ENCODE measurements around the gene WRAP73. TPM values are rescaled to one million over a fixed set of nuclear protein-coding genes. Genes with fewer than 3 reads are reported as not detected.

Gene WRAP73
- total RNA-seq, 1 experiment from 2014 or later: 57.2 TPM

- no peaks in the 10 kb centered on the region for H3K9me2 ChIP-seq (replicated peaks; ENCODE audit: low read length)
- no peak overlapping the region for H3K9ac ChIP-seq (ENCODE audit: low read length)
- H3K4me2 ChIP-seq (ENCODE audit: low read length): no peak overlapping the region
- no peak overlapping the region for H2AFZ ChIP-seq (ENCODE audit: low read length)
- intact Hi-C loops (cut with micrococcal nuclease): no loop called here
- BruUV-seq (replicated peaks): no TSS peak
- H3K79me2 ChIP-seq (ENCODE audit: low read length): no peaks in the 10 kb centered on the region
- no peaks in the 10 kb centered on the region for H3K27me3 ChIP-seq (ENCODE audit: low read length)
- CTCF ChIA-PET: no interaction called here
- DNase-seq: no peak
- H3K4me3 ChIP-seq (ENCODE audit: low read length): no peak overlapping the region
- TF ChIP-seq EZH2phosphoT487 (IDR thresholded peaks at IDR 0.05; ENCODE audit: borderline replicate concordance, low read length) (no peak), EZH2 (IDR thresholded peaks at IDR 0.05; ENCODE audit: low read length, unreplicated experiment) (no peak)
- TF ChIP-seq, protein P1, sequence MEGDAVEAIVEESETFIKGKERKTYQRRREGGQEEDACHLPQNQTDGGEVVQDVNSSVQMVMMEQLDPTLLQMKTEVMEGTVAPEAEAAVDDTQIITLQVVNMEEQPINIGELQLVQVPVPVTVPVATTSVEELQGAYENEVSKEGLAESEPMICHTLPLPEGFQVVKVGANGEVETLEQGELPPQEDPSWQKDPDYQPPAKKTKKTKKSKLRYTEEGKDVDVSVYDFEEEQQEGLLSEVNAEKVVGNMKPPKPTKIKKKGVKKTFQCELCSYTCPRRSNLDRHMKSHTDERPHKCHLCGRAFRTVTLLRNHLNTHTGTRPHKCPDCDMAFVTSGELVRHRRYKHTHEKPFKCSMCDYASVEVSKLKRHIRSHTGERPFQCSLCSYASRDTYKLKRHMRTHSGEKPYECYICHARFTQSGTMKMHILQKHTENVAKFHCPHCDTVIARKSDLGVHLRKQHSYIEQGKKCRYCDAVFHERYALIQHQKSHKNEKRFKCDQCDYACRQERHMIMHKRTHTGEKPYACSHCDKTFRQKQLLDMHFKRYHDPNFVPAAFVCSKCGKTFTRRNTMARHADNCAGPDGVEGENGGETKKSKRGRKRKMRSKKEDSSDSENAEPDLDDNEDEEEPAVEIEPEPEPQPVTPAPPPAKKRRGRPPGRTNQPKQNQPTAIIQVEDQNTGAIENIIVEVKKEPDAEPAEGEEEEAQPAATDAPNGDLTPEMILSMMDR (conservative IDR thresholded peaks at IDR 0.05; ENCODE audit: low read depth, low read length): no peak
- no peaks in the 10 kb centered on the region for H3F3A ChIP-seq (ENCODE audit: low read length, unreplicated experiment)
- H3K9me3 ChIP-seq (ENCODE audit: low read length): 0 out of 2 replicates have a peak, but pooled peaks cover 6% of the 10 kb centered on the region
- no peaks in the 10 kb centered on the region for H4K20me1 ChIP-seq (ENCODE audit: low read length)
- no peak overlapping the region for H3K27ac ChIP-seq (ENCODE audit: low read length)
- no peak for ATAC-seq
- H3K36me3 ChIP-seq (ENCODE audit: low read depth, low read length): no peaks in the 10 kb centered on the region
- no peaks in the 10 kb centered on the region for H3K4me1 ChIP-seq (ENCODE audit: insufficient read depth, low read length)
- POLR2A ChIA-PET (ENCODE audit: unreplicated experiment): no interaction called here
Measured at GRCh38 chr1:3601743-3602142, 48.2 kb downstream of the WRAP73 start.

DNA sequence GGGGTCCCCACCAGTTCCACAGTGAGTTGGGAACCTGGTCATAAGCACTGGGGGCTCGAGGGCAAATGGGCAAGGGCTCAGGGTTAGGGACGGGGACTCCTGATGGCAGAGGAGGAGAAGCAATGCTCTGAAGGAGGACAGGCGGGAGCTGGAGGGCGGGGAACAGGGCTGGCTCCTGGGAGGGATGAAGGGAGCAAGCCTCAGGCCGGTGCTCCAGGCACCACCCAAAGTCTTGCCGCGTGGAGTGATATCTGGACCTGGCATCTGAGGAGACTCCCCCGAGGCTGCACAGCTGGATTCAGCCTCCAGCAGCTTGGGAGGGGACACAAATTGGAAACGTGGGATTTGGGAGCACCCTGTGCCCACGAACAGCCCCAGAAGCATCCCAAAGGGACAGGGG is 49.5 kb downstream of the WRAP73 start:
- no peak overlapping the region for H3K4me3 ChIP-seq (ENCODE audit: low read length)
- ATAC-seq (no peak), DNase-seq (no peak)
- TF ChIP-seq EZH2phosphoT487 (IDR thresholded peaks at IDR 0.05; ENCODE audit: borderline replicate concordance, low read length) (no peak), EZH2 (IDR thresholded peaks at IDR 0.05; ENCODE audit: low read length, unreplicated experiment) (no peak)
- TF ChIP-seq, protein P1 (conservative IDR thresholded peaks at IDR 0.05; ENCODE audit: low read depth, low read length): no peak
- no peaks in the 10 kb centered on the region for H3K9me2 ChIP-seq (replicated peaks; ENCODE audit: low read length)
- 0 out of 2 replicates have a peak, but pooled peaks cover 5% of the 10 kb centered on the region for H3K9me3 ChIP-seq (ENCODE audit: low read length)
- POLR2A ChIA-PET (ENCODE audit: unreplicated experiment): no interaction called here
- no peaks in the 10 kb centered on the region for H3F3A ChIP-seq (ENCODE audit: low read length, unreplicated experiment)
- no peaks in the 10 kb centered on the region for H3K36me3 ChIP-seq (ENCODE audit: low read depth, low read length)
- CTCF ChIA-PET: no interaction called here
- intact Hi-C loops (cut with micrococcal nuclease): no loop called here
- no peak overlapping the region for H3K9ac ChIP-seq (ENCODE audit: low read length)
- H2AFZ ChIP-seq (ENCODE audit: low read length): no peak overlapping the region
- no peak overlapping the region for H3K4me2 ChIP-seq (ENCODE audit: low read length)
- H3K27ac ChIP-seq (ENCODE audit: low read length): no peak overlapping the region
- H3K27me3 ChIP-seq (ENCODE audit: low read length): no peaks in the 10 kb centered on the region
- H3K4me1 ChIP-seq (ENCODE audit: insufficient read depth, low read length): no peaks in the 10 kb centered on the region
- no peaks in the 10 kb centered on the region for H3K79me2 ChIP-seq (ENCODE audit: low read length)
- H4K20me1 ChIP-seq (ENCODE audit: low read length): no peaks in the 10 kb centered on the region
- BruUV-seq (replicated peaks): no TSS peak

GRCh38 chr1:3599816-3600215 is 50.1 kb downstream of the WRAP73 start:
- Histone ChIP-seq H3K9me3 (ENCODE audit: low read length) (no peaks in the 10 kb centered on the region), H3K9me2 (replicated peaks; ENCODE audit: low read length) (no peaks in the 10 kb centered on the region), H3K79me2 (ENCODE audit: low read length) (no peaks in the 10 kb centered on the region), H3K27me3 (ENCODE audit: low read length) (no peaks in the 10 kb centered on the region), H2AFZ (ENCODE audit: low read length) (no peak overlapping the region), H3K36me3 (ENCODE audit: low read depth, low read length) (no peaks in the 10 kb centered on the region), H4K20me1 (ENCODE audit: low read length) (no peaks in the 10 kb centered on the region), H3K9ac (ENCODE audit: low read length) (no peak overlapping the region), H3K4me2 (ENCODE audit: low read length) (no peak overlapping the region), H3K4me3 (ENCODE audit: low read length) (no peak overlapping the region), H3F3A (ENCODE audit: low read length, unreplicated experiment) (no peaks in the 10 kb centered on the region), H3K27ac (ENCODE audit: low read length) (no peak overlapping the region), H3K4me1 (ENCODE audit: insufficient read depth, low read length) (no peaks in the 10 kb centered on the region)
- ATAC-seq (peak; percentile 10; the same call in 1 of the 2 replicates), DNase-seq (no peak)
- TF ChIP-seq, protein P1 (conservative IDR thresholded peaks at IDR 0.05; ENCODE audit: low read depth, low read length): no peak
- no peak for TF ChIP-seq EZH2phosphoT487 (IDR thresholded peaks at IDR 0.05; ENCODE audit: borderline replicate concordance, low read length)
- ChIA-PET POLR2A (ENCODE audit: unreplicated experiment) (no interaction called here), CTCF (interaction anchor here (0.9 kb wide), 1 partner anchor 11 kb away, joined by 3 read pairs; no protein-coding TSS in a partner anchor)
- no TSS peak for BruUV-seq (replicated peaks)
- intact Hi-C loops (cut with micrococcal nuclease): no loop called here

Data from PC-3 (cell line).